Nephron (organoid): ENCODE results near the gene APPBP2.
"Not testable (repeated sequence)": the region's sequence is repeated elsewhere in the genome, so short reads cannot be mapped to it uniquely, and the experiment has no call there.

ENCODE experiments used
- H3K27ac Mint-ChIP-seq, 3 experiments: 2 replicates each; pipeline ENCODE4 v1.8.0; 2020; ENCODE audit warnings: mixed read lengths in 3 of 3, mild to moderate bottlenecking in 2 of 3, moderate library complexity in 1 of 3
- H3K27me3 Mint-ChIP-seq: 2 replicates; pipeline ENCODE4 v1.8.0; 2021; ENCODE audit warnings: low read depth, mild to moderate bottlenecking, moderate library complexity, mixed read lengths
- H3K36me3 Mint-ChIP-seq: 2 replicates; pipeline ENCODE4 v1.8.0; 2020; ENCODE audit warnings: low read depth, mixed read lengths
- H3K4me1 Mint-ChIP-seq: 2 replicates; pipeline ENCODE4 v1.8.0; 2020; ENCODE audit warnings: mixed read lengths
- H3K4me3 Mint-ChIP-seq, 3 experiments: 2 replicates each; pipeline ENCODE4 v1.8.0; 2020; ENCODE audit warnings: mild to moderate bottlenecking in 3 of 3, mixed read lengths in 3 of 3, moderate library complexity in 2 of 3
- H3K9me3 Mint-ChIP-seq: 2 replicates; pipeline ENCODE4 v1.8.0; 2020; ENCODE audit warnings: mixed read lengths
- TF ChIP-seq, protein P1 (sequence below), 3 experiments: fragments of 200-600 bp; sonication (generic); IDR thresholded peaks; one replicate each; pipeline ENCODE4 v1.5.0; 2021; ENCODE audit warnings: antibody characterized with exemption in 3 of 3; ENCODE audit not compliant: unreplicated experiment in 3 of 3

Gene APPBP2

DNA sequence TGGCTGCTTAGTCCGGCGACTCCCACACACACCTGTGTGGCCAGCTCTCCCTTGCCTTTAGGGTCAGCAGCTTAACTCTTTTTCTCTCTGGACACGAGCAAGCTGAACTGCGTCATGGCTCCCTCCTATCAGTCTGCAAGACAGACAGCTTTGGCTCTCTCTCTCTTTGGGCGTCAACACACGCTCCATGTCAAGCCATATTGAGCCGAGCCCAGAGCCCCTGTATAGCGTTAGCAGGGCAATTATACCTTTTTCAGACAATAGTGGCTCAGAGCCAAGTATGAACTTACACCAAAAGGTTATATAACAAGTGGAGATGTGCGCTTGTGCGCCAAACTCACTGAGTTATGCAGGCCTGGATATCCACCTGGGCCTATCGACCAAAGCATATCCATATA, 34.8 kb upstream of the APPBP2 start:
- Mint-ChIP-seq H3K4me3 (no peak overlapping the region), H3K9me3 (peaks cover 22% of the 10 kb centered on the region), H3K27ac (no peak overlapping the region), H3K36me3 (peaks cover 13% of the 10 kb centered on the region), H3K27me3 (no peaks in the 10 kb centered on the region), H3K4me1 (peaks cover 4% of the 10 kb centered on the region)
- TF ChIP-seq, protein P1, sequence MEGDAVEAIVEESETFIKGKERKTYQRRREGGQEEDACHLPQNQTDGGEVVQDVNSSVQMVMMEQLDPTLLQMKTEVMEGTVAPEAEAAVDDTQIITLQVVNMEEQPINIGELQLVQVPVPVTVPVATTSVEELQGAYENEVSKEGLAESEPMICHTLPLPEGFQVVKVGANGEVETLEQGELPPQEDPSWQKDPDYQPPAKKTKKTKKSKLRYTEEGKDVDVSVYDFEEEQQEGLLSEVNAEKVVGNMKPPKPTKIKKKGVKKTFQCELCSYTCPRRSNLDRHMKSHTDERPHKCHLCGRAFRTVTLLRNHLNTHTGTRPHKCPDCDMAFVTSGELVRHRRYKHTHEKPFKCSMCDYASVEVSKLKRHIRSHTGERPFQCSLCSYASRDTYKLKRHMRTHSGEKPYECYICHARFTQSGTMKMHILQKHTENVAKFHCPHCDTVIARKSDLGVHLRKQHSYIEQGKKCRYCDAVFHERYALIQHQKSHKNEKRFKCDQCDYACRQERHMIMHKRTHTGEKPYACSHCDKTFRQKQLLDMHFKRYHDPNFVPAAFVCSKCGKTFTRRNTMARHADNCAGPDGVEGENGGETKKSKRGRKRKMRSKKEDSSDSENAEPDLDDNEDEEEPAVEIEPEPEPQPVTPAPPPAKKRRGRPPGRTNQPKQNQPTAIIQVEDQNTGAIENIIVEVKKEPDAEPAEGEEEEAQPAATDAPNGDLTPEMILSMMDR (IDR thresholded peaks at IDR 0.05; ENCODE audit: unreplicated experiment in 3 of 3) = no peak

DNA sequence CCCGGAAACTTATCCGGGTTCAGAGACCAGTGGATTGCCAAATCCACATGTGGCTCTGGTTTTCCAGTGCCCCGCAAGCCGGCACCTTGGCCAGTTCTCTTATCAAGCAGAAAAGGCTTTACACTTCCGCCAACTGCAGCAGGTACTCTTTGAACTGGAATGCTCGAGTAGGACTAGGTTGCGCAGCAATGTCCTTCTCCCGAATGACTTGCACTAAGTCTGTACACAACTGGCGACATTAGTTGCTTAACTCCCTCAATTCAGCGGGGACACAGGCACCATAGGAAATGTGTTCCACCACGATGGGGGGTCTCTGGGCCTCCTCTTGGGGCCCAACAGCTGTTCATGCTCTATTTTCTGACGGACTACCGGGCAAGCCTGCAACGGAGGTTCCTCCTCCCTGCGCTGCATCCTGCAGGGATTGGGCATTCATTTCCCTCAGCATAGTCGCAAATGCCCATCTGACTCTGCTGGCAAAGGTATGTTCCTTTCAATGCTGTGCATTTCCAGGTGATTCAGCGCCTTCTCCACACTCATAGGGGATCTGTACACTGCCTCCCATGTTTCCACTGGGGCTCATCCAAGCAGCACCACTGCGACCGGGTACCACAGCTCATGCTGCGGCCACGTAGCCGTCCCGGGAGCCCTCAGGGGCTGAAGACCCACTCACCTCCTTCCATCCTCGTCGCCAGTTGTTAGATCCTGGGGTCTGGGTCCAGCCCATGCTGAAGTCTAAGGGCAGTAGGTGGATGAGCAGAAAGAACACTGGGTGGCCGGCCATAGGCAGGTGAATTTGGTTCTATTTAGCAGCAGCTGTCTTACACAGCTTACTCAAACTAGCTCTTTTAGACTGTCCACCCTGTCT, 34.2 kb upstream of the APPBP2 start:
- H3K27ac Mint-ChIP-seq = no peak overlapping the region
- TF ChIP-seq, protein P1 (IDR thresholded peaks at IDR 0.05; ENCODE audit: unreplicated experiment in 3 of 3) = no peak
- H3K9me3 Mint-ChIP-seq = peaks cover 23% of the 10 kb centered on the region
- peaks cover 4% of the 10 kb centered on the region for H3K4me1 Mint-ChIP-seq
- H3K4me3 Mint-ChIP-seq = no peak overlapping the region
- no peaks in the 10 kb centered on the region for H3K27me3 Mint-ChIP-seq
- H3K36me3 Mint-ChIP-seq = peaks cover 14% of the 10 kb centered on the region

DNA sequence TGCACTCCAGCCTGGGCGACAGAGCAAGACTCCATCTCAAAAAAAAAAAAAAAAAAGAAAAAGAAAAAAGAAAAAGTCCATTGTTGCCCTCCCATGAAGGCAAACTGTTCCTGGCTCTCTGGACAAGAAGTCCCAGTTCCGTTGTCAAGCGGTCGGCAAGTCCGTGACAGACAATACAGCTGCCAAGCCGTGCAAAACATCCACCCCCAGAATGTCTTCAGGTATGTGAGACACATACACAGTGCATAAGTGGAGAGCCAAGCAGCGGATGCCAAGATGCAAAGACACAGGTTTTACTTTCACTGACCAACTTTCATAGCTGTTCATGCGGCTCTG, 33.6 kb upstream of the APPBP2 start:
- H3K4me1 Mint-ChIP-seq = peaks cover 4% of the 10 kb centered on the region
- H3K9me3 Mint-ChIP-seq = peaks cover 28% of the 10 kb centered on the region
- no peak overlapping the region for H3K27ac Mint-ChIP-seq
- TF ChIP-seq, protein P1 (IDR thresholded peaks at IDR 0.05; ENCODE audit: unreplicated experiment in 3 of 3) = no peak
- peaks cover 18% of the 10 kb centered on the region for H3K36me3 Mint-ChIP-seq
- no peak overlapping the region for H3K4me3 Mint-ChIP-seq
- H3K27me3 Mint-ChIP-seq = no peaks in the 10 kb centered on the region

DNA sequence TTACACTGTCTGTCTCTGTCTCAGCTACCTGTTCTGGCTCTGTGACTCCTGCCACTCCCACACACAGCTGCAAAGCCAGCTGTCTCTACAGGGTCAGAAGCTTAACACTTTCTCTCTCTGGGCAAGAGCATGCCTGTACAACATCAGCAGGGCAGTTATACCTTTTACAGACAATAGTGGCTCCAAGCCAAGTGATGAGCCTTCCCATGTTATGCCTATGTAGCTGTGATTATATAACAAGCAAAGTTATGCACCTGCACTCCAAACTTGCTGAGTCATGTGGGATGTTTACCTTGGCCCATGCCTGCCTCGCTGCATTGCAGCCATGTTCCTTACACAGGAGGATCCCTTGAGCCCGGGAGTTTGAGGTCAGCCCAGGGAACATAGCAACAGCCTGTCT, 31.8 kb upstream of the APPBP2 start:
- Mint-ChIP-seq H3K4me1 (peaks cover 3% of the 10 kb centered on the region), H3K27ac (no peak overlapping the region), H3K9me3 (peaks cover 32% of the 10 kb centered on the region), H3K4me3 (no peak overlapping the region), H3K36me3 (peaks cover 30% of the 10 kb centered on the region), H3K27me3 (no peaks in the 10 kb centered on the region)
- TF ChIP-seq, protein P1 (IDR thresholded peaks at IDR 0.05; ENCODE audit: unreplicated experiment in 3 of 3) = no peak

DNA sequence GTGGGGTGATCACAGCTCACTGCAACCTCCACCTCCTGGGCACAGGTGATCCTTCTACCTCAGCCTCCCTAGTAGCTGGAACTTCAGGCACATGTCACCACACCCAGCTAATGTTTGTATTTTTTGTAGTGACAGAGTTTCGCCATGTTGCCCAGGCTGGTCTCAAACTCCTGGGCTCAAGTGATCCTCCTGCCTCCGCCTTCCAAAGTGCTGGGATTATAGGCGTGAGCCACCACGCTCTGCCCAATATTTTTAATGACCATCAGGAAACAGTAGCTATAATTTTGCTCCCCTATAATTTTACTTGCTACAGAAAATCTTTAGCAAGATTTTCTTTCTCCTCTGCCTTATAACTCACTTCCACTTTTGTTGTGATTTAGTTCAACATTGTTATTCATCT, 29.7 kb upstream of the APPBP2 start:
- H3K9me3 Mint-ChIP-seq = peaks cover 33% of the 10 kb centered on the region
- no peaks in the 10 kb centered on the region for H3K4me1 Mint-ChIP-seq
- H3K36me3 Mint-ChIP-seq = peaks cover 31% of the 10 kb centered on the region
- TF ChIP-seq, protein P1 (IDR thresholded peaks at IDR 0.05; ENCODE audit: unreplicated experiment in 3 of 3) = no peak
- H3K27me3 Mint-ChIP-seq = no peaks in the 10 kb centered on the region
- no peak overlapping the region for H3K27ac Mint-ChIP-seq
- H3K4me3 Mint-ChIP-seq = no peak overlapping the region

DNA sequence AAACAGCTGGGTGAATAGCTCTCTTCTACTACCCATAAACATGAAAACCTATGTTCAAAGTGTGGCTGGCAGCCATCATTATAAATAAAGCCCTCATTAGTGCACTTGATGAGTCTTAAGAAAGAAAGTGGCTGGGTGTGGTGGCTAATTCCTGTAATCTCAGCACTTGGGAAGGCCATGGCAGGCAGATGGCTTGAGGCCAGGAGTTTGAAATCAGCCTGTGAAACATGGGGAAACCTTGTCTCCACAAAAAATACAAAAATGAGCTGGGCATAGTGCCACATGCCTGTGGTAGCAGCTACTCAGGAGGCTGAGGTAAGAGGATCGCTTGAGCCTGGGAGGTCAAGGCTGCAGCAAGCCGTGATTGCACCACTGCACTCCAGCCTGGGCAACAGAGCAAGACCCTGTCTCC, 28.3 kb upstream of the APPBP2 start:
- Mint-ChIP-seq H3K4me1 (no peaks in the 10 kb centered on the region), H3K36me3 (peaks cover 31% of the 10 kb centered on the region), H3K4me3 (no peak overlapping the region), H3K9me3 (peaks cover 33% of the 10 kb centered on the region), H3K27ac (no peak overlapping the region), H3K27me3 (no peaks in the 10 kb centered on the region)
- TF ChIP-seq, protein P1 (IDR thresholded peaks at IDR 0.05; ENCODE audit: unreplicated experiment in 3 of 3) = no peak

DNA sequence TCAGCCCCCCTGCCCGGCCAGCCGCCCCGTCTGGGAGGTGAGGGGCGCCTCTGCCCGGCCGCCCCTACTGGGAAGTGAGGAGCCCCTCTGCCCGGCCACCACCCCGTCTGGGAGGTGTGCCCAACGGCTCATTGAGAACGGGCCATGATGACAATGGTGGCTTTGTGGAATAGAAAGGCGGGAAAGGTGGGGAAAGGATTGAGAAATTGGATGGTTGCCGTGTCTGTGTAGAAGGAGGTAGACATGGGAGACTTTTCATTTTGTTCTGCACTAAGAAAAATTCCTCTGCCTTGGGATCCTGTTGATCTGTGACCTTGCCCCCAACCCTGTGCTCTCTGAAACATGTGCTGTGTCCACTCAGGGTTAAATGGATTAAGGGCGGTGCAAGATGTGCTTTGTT, 26.2 kb upstream of the APPBP2 start:
- H3K36me3 Mint-ChIP-seq = peaks cover 27% of the 10 kb centered on the region
- not testable (repeated sequence) for H3K4me3 Mint-ChIP-seq, H3K27me3 Mint-ChIP-seq, H3K27ac Mint-ChIP-seq, H3K4me1 Mint-ChIP-seq
- peaks cover 19% of the 10 kb centered on the region for H3K9me3 Mint-ChIP-seq
